ENCODE results near the gene ITFG1. TPM values are rescaled to one million over a fixed set of nuclear protein-coding genes. Genes with fewer than 3 reads are reported as not detected.

Gene ITFG1
- total RNA-seq, 1 donor from 2014 or later: 49.2 TPM

DNA sequence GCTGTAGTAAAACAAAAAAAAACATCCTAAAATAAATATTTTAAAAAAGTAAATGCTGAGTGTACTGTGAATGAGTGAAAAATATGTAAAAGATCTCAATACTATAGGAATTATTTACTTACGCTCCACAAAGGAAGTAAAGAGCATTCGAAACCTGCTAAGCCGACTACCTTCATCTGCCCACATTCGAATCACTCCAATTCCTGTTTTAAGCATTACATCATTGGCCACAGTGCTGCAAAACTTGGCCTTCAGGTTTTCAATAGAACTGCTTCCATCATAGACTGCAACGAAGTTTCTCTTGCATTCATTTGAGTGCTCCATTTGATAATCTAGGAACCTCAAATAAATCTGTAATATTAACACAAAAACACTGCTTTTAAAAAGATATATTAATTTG lies 351.5 kb downstream of the ITFG1 start:
- H3K4me1 Mint-ChIP-seq: no peaks in the 10 kb centered on the region
- no peak overlapping the region for H3K4me3 Mint-ChIP-seq
- H3K36me3 Mint-ChIP-seq: peaks cover 12% of the 10 kb centered on the region
- H3K27ac Mint-ChIP-seq: no peak overlapping the region
- DNase-seq (ENCODE audit: low spot score in 2 of 2, unreplicated experiment in 2 of 2): no peak
- H3K27me3 Mint-ChIP-seq (ENCODE audit: low read depth): no peaks in the 10 kb centered on the region
- TF ChIP-seq, protein P1, sequence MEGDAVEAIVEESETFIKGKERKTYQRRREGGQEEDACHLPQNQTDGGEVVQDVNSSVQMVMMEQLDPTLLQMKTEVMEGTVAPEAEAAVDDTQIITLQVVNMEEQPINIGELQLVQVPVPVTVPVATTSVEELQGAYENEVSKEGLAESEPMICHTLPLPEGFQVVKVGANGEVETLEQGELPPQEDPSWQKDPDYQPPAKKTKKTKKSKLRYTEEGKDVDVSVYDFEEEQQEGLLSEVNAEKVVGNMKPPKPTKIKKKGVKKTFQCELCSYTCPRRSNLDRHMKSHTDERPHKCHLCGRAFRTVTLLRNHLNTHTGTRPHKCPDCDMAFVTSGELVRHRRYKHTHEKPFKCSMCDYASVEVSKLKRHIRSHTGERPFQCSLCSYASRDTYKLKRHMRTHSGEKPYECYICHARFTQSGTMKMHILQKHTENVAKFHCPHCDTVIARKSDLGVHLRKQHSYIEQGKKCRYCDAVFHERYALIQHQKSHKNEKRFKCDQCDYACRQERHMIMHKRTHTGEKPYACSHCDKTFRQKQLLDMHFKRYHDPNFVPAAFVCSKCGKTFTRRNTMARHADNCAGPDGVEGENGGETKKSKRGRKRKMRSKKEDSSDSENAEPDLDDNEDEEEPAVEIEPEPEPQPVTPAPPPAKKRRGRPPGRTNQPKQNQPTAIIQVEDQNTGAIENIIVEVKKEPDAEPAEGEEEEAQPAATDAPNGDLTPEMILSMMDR (IDR thresholded peaks at IDR 0.05; ENCODE audit: unreplicated experiment): no peak
- H3K9me3 Mint-ChIP-seq: peaks cover 4% of the 10 kb centered on the region

Other genes with a start within 250 kb of the ITFG1 start
- gene PHKB, start 268 bp upstream of the ITFG1 start, total RNA-seq: 63.1 to 68.1 TPM (median 64.8 TPM) in 3 replicates